Fibroblast of peridontal ligament (primary cell): ENCODE data around the gene BUB1B.

ENCODE experiments used
- DNase-seq: peaks from one replicate; pipeline ENCODE4 v3.0.0-alpha.2; 2010; ENCODE audit errors: extremely low read depth

Gene BUB1B

GRCh38 chr15:40239693-40240618, 79.1 kb downstream of the BUB1B start:
- no peak for DNase-seq

- no peak for DNase-seq
Measured at GRCh38 chr15:40240619-40241221, 79.9 kb downstream of the BUB1B start.

GRCh38 chr15:40241269-40242212, 80.7 kb downstream of the BUB1B start:
- DNase-seq: no peak

GRCh38 chr15:40242213-40242599, 81.3 kb downstream of the BUB1B start:
- no peak for DNase-seq

GRCh38 chr15:40242601-40243000, 81.7 kb downstream of the BUB1B start:
- DNase-seq: no peak

GRCh38 chr15:40243126-40243810, 82.4 kb downstream of the BUB1B start:
- DNase-seq: no peak

GRCh38 chr15:40244961-40245523, 84.2 kb downstream of the BUB1B start:
- no peak for DNase-seq

GRCh38 chr15:40245666-40246450, 85.0 kb downstream of the BUB1B start:
- no peak for DNase-seq

- DNase-seq: no peak
Measured at GRCh38 chr15:40246496-40247280, 85.8 kb downstream of the BUB1B start.

GRCh38 chr15:40247406-40247971, 86.6 kb downstream of the BUB1B start:
- no peak for DNase-seq

GRCh38 chr15:40248006-40248783, 87.3 kb downstream of the BUB1B start:
- no peak for DNase-seq

GRCh38 chr15:40249477-40250303, 88.8 kb downstream of the BUB1B start:
- DNase-seq: no peak

- no peak for DNase-seq
Measured at GRCh38 chr15:40250304-40250656, 89.4 kb downstream of the BUB1B start.

- no peak for DNase-seq
Measured at GRCh38 chr15:40250771-40251483, 90.1 kb downstream of the BUB1B start.

- DNase-seq: no peak
Measured at GRCh38 chr15:40251486-40252140, 90.7 kb downstream of the BUB1B start.

- DNase-seq: no peak
Measured at GRCh38 chr15:40252141-40252437, 91.2 kb downstream of the BUB1B start.
